ENCODE results near the gene TENM3.
"Not testable (repeated sequence)": the region's sequence is repeated elsewhere in the genome, so short reads cannot be mapped to it uniquely, and the experiment has no call there.

Gene TENM3

DNA sequence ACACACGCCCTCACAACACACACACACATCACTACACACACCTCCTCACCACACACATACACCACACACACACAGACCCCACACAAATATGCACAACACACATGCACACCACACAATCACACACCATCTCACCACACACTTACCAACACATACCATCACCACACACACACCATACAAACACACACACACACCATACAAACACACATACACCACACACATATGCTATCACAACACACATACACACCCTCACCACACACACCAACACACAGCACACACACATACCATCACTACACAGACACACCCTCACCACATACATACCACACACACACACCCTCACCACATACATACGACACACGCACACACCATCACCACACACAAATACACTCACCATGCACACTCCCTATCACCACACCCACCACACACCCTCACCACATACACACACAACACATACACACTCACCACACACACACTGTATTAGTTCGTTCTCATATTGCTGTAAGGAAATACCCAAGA lies 567.0 kb downstream of the TENM3 start:
- DNase-seq (ENCODE audit: low read depth), result no peak

- no peak for DNase-seq (ENCODE audit: low read depth)
Measured at GRCh38 chr4:182812916-182813315, 569.7 kb downstream of the TENM3 start.

DNA sequence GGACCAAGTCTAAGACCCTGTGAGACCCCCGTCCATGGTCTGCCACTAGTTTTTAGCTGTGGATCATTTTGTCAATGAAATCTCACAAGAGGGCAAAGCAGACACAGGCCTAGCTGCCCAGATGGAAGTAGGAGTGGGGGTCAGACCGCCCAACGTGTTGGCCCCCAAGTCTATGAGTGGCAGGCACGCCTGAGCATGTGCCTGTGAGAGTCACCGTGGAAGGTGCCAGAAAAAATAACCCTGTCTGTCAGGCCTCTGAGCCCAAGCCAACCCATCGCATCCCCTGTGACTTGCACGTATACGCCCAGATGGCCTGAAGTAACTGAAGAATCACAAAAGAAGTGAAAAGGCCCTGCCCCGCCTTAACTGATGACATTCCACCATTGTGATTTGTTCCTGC lies 570.9 kb downstream of the TENM3 start:
- DNase-seq (ENCODE audit: low read depth), result not testable (repeated sequence)

- no peak for DNase-seq (ENCODE audit: low read depth)
Measured at GRCh38 chr4:182818926-182819730, 575.9 kb downstream of the TENM3 start.

DNA sequence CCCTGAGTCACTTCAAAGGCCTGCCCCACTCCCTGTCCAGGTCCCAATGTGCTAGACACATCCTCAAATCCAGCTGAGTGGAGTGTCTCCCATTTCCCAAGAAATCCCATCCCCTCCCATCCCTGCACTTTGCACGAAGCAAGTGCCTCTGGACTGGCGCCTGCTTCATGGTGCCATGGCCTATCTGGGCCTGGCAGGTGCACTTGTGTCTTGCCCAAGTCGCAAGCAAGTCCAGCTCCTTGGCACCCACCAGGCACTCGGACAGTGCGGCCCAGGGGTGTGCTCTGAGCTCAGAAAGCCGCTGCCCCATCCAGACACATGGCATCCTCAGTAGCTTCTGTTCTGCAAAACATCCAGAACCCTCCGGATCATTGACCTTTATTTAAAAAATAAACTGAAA lies 576.5 kb downstream of the TENM3 start:
- DNase-seq (ENCODE audit: low read depth), result no peak

- DNase-seq (ENCODE audit: low read depth), result no peak
Measured at GRCh38 chr4:182822554-182822953, 579.4 kb downstream of the TENM3 start.

GRCh38 chr4:182823576-182823975 lies 580.4 kb downstream of the TENM3 start:
- no peak for DNase-seq (ENCODE audit: low read depth)

DNA sequence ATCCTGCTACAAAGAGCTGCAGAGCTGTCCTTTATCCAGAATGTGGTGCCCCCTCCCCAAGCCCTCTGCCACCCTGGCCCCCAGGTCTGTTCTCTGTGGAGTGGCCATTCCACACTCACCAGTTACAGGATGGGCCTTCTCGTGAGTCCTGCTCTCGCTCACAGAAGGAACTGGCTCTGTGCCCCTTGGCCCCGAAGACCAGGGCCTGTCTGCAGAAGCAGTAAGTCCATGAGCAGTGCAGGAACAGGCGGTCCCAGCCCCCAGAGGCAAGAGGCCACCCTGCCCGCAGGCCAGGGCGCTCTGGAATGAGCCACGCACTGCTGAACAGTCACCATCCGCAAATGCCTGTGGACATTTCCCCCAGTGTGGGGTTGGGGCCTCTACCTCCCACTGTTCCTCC lies 581.8 kb downstream of the TENM3 start:
- DNase-seq (ENCODE audit: low read depth), result no peak

DNA sequence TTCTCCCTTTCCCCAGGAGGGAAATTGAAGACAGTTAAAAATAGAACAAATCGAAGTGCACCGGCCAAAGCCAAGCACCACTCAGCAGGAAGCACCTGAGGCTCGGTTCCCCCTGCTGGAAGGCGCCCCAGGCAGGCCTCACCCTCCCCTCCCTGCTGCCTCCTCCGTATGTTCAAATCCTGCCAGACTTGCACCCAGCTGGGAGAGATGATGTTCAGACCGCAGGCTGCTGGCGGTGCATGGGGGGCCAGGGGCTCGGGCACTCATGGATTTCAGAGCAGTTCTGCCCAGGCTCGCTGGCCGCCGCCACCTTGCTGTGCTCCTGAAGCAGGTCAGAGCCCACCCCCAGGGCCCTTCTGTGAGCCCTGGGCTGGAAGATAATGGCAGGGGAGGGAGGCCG lies 582.6 kb downstream of the TENM3 start:
- DNase-seq (ENCODE audit: low read depth), result no peak

DNA sequence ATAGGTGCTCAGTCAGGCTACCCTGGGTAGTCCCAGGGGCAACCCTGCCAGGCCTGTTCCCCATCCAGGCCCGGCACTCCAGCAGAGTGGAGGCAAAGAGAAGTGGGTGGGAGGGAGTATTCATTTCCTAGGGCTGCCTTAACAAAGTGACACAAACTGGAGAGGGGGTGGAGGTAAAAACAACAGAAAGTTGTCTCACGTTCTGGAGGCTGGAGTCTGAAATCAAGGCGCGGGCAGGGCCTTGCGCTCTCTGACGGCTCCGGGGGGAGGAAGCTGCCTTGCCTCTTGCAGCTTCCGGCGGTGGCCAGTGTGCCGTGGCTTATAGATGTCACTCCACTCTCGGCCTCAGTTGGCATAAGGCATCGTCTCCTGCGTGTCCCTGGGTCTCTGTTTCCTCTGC lies 583.2 kb downstream of the TENM3 start:
- no peak for DNase-seq (ENCODE audit: low read depth)

- DNase-seq (ENCODE audit: low read depth), result no peak
Measured at GRCh38 chr4:182827166-182827565, 584.0 kb downstream of the TENM3 start.

DNA sequence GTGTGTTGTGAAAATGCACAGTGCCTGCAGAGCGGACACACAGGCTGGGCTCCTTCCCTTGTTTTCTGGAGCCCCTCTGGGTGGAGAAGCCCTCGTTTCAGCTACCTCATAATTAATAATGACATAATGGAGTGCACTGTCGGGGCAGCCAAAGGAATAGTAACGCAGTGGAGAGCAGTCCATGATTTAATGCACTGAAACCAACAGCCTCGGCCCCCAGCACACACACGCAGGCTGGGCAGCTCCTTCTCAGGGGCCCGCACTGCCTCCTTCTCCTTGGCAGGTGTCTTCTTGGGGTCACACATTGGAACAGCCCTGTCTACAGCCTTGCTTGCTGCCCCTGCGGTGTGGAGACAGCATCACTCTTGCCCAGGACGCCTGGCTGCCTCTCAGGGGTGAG lies 584.8 kb downstream of the TENM3 start:
- DNase-seq (ENCODE audit: low read depth), result no peak

- DNase-seq (ENCODE audit: low read depth), result no peak
Measured at GRCh38 chr4:182828360-182829025, 585.3 kb downstream of the TENM3 start.

- no peak for DNase-seq (ENCODE audit: low read depth)
Measured at GRCh38 chr4:182829196-182829595, 586.0 kb downstream of the TENM3 start.

DNA sequence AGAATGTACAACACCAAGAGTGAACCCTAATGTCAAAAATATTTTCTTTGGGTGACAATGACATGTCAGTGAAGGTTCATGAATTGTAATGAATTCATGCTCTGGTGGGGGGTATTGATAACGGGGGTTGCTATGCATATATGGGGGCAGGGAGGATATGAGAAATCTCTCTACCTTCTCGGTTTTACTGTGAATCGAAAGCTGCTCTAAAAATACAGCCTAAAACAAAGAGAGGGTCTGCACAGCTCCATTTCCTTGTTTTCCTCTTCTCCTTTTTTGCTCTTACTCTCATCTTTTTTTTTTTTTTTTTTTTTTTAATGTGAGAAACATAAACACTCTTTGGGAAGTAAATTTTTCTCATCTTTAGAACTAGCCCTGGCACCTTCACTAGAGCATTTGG lies 588.2 kb downstream of the TENM3 start:
- no peak for DNase-seq (ENCODE audit: low read depth)

- DNase-seq (ENCODE audit: low read depth), result no peak
Measured at GRCh38 chr4:182832352-182833120, 589.3 kb downstream of the TENM3 start.

GRCh38 chr4:182835006-182835740 lies 592.0 kb downstream of the TENM3 start:
- DNase-seq (ENCODE audit: low read depth), result no peak

GRCh38 chr4:182837831-182838230 lies 594.6 kb downstream of the TENM3 start:
- no peak for DNase-seq (ENCODE audit: low read depth)

DNA sequence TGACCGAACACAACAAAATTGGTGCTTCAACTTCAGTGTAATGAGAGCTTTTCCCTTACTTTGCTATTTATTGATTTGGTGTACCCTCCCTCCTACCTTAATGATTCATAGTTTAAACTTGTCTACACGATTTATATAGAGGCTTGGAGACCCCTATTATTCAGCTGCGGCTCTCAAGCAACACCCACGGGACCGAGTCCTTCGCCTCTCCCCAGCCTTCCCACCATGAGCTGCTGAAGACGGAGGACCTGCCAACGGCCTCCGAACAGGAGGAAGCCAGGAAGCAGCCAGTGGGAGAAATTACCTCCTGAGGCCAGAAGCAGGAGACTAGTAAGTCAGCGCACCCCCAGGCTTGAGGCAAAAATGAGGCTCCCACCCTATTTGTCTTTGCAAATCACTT lies 595.3 kb downstream of the TENM3 start:
- no peak for DNase-seq (ENCODE audit: low read depth)

- DNase-seq (ENCODE audit: low read depth), result no peak
Measured at GRCh38 chr4:182839256-182839655, 596.1 kb downstream of the TENM3 start.

DNA sequence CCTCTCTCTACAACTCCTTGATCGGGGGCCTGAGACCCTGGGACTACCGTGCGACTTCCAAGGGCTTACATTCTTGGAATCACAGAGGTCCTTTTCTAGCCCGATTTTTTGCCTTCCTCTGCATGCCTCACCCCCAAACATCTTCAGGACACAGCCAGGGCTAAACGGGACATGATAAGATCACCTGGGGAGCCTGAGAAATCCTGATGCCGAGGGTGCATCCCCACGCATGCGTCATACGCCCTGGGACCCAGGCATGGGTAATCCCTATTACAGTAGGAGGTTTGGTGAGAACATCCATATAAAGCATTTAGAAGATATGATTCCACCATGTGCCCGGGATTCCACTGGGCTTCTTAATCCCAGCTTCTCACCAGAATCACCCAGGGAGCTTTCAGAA lies 596.9 kb downstream of the TENM3 start:
- DNase-seq (ENCODE audit: low read depth), result no peak

DNA sequence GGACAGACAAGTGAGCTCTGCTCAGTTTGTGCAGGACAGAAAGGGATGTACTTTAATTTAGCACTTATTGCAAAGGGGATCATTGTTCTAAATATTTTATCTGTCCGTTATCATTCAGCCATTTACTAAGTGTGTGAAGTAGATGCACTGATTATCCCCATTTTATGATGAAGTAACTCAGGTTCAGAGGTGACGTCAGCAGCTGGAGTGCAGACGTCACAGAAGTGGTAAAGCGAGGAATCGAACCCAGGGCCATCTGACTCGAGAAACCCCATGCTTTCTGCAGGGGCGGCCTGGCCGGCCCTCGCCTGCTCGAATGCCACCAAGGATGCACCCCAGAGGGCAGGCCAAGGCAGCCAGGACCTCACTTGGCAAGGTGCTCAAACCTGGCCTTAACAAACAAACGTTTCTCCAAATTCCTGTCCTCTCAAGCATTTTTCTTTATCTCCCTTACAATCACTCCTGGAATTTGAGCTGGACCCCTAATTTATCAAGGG lies 599.0 kb downstream of the TENM3 start:
- DNase-seq (ENCODE audit: low read depth), result no peak

All from amniotic epithelial cell (primary cell).